ENCODE results near the gene SPATA25. TPM values are rescaled to one million over a fixed set of nuclear protein-coding genes. Genes with fewer than 3 reads are reported as not detected.

Gene SPATA25
- total RNA-seq, 1 experiment from 2014 or later = 0.40 TPM

DNA sequence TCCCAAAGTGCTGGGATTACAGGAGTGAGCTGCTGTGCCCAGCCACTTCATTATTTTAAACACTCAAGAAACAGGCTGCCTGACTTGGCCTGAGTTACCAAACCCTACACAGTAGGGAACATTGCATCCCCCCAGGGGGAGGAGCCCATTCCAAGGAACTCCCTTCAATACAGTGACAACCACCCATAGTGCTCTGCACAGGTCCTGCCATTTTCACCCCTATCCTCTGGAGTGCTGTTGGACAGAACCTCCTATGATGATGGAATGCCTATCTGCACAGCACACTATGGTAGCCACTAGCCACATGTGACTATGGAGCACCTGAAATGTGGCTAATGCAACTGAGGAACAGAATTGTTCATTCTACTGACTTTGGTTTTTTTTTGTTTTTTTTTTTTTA lies 42.0 kb downstream of the SPATA25 start:
- H3K9me2 ChIP-seq (replicated peaks; ENCODE audit: low read length) = no peaks in the 10 kb centered on the region
- no peaks in the 10 kb centered on the region for H3K27me3 ChIP-seq (ENCODE audit: low read length)
- H3K4me3 ChIP-seq (ENCODE audit: low read length) = no peak overlapping the region
- H3K9me3 ChIP-seq (ENCODE audit: low read length) = no peaks in the 10 kb centered on the region
- H2AFZ ChIP-seq (ENCODE audit: low read length) = no peak overlapping the region
- ATAC-seq = no peak
- BruUV-seq (replicated peaks) = no TSS peak
- no peaks in the 10 kb centered on the region for H3K79me2 ChIP-seq (ENCODE audit: low read length)
- ChIA-PET CTCF (no interaction called here), POLR2A (ENCODE audit: unreplicated experiment) (no interaction called here)
- no peaks in the 10 kb centered on the region for H3K4me1 ChIP-seq (ENCODE audit: insufficient read depth, low read length)
- TF ChIP-seq, protein P1, sequence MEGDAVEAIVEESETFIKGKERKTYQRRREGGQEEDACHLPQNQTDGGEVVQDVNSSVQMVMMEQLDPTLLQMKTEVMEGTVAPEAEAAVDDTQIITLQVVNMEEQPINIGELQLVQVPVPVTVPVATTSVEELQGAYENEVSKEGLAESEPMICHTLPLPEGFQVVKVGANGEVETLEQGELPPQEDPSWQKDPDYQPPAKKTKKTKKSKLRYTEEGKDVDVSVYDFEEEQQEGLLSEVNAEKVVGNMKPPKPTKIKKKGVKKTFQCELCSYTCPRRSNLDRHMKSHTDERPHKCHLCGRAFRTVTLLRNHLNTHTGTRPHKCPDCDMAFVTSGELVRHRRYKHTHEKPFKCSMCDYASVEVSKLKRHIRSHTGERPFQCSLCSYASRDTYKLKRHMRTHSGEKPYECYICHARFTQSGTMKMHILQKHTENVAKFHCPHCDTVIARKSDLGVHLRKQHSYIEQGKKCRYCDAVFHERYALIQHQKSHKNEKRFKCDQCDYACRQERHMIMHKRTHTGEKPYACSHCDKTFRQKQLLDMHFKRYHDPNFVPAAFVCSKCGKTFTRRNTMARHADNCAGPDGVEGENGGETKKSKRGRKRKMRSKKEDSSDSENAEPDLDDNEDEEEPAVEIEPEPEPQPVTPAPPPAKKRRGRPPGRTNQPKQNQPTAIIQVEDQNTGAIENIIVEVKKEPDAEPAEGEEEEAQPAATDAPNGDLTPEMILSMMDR (conservative IDR thresholded peaks at IDR 0.05; ENCODE audit: low read depth, low read length) = no peak
- TF ChIP-seq EZH2 (IDR thresholded peaks at IDR 0.05; ENCODE audit: low read length, unreplicated experiment) (no peak), EZH2phosphoT487 (IDR thresholded peaks at IDR 0.05; ENCODE audit: borderline replicate concordance, low read length) (no peak)
- H3K36me3 ChIP-seq (ENCODE audit: low read depth, low read length) = peaks cover 33% of the 10 kb centered on the region
- H3K27ac ChIP-seq (ENCODE audit: low read length) = no peak overlapping the region
- intact Hi-C loops (cut with micrococcal nuclease) = no loop called here
- no peak overlapping the region for H3K4me2 ChIP-seq (ENCODE audit: low read length)
- no peaks in the 10 kb centered on the region for H3F3A ChIP-seq (ENCODE audit: low read length, unreplicated experiment)
- DNase-seq = no peak
- H3K9ac ChIP-seq (ENCODE audit: low read length) = no peak overlapping the region
- H4K20me1 ChIP-seq (ENCODE audit: low read length) = no peaks in the 10 kb centered on the region

DNA sequence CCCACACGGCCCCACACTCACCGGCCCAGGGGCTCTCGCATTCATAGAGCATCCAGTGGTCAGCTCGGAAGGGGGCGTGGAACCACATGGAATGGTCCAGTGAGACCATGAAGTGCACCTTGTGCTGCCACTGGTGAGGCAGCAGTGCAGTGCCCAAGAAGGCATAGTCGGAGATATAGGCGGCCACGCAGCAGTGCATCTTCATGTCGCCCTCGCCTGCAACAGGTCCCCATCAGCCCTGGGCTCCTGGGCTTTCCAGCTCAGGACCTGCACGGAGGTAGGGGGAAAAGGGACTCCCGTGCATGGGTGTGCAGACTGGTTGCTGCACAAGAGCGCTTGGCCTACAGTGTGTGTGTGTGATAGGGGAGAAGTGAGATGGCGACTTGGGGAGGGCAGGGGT lies 43.9 kb downstream of the SPATA25 start:
- peaks cover 33% of the 10 kb centered on the region for H3K36me3 ChIP-seq (ENCODE audit: low read depth, low read length)

DNA sequence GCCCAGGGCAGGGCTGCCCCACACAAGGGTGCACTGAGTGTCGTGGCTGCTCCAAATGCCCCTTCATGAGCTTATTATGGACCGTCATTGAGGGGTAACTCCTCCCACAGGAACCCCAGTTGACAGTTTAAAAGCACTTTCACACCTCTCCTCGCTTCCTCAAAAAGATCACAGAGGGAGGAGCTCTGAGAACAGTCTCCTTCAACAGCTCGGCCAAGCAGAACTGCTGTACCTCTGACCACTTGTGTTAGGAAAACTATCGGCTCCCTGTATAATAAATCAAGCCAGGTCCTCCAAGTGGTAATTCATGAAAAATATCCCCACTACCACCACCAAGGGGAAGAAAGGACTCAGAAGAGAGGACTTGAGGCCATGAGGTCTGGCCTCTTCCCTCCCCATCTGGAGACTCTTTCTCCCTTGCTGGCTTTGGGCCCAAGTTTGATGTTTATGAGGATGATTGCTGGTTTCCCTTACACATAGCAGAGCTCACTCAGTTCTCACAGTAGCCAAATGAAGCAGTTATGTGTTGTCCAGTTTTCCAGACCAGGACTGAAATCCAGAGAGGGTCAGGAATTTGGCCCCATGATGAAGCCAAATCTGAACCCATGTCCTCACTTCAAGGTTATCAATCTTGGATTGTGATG lies 45.1 kb downstream of the SPATA25 start:
- Histone ChIP-seq H3K79me2 (ENCODE audit: low read length) (peaks cover 2% of the 10 kb centered on the region; the same call in 1 of the 2 replicates), H3K27ac (ENCODE audit: low read length) (no peak overlapping the region), H3K9me3 (ENCODE audit: low read length) (no peaks in the 10 kb centered on the region), H3K9me2 (replicated peaks; ENCODE audit: low read length) (no peaks in the 10 kb centered on the region), H3F3A (ENCODE audit: low read length, unreplicated experiment) (no peaks in the 10 kb centered on the region), H3K4me3 (ENCODE audit: low read length) (no peak overlapping the region), H3K4me1 (ENCODE audit: insufficient read depth, low read length) (no peaks in the 10 kb centered on the region), H3K36me3 (ENCODE audit: low read depth, low read length) (peaks cover 33% of the 10 kb centered on the region), H2AFZ (ENCODE audit: low read length) (no peak overlapping the region), H3K9ac (ENCODE audit: low read length) (no peak overlapping the region), H3K27me3 (ENCODE audit: low read length) (no peaks in the 10 kb centered on the region), H4K20me1 (ENCODE audit: low read length) (no peaks in the 10 kb centered on the region), H3K4me2 (ENCODE audit: low read length) (no peak overlapping the region)
- TSS peak; percentile 20 for BruUV-seq (replicated peaks)
- ChIA-PET POLR2A (ENCODE audit: unreplicated experiment) (interaction anchor here (0.9 kb wide), 1 partner anchor 25 kb away, joined by 5 read pairs; no protein-coding TSS in a partner anchor), CTCF (no interaction called here)
- TF ChIP-seq EZH2phosphoT487 (IDR thresholded peaks at IDR 0.05; ENCODE audit: borderline replicate concordance, low read length) = no peak
- TF ChIP-seq, protein P1 (conservative IDR thresholded peaks at IDR 0.05; ENCODE audit: low read depth, low read length) = no peak
- DNase-seq (no peak), ATAC-seq (peak; percentile 26)
- intact Hi-C loops (cut with micrococcal nuclease) = no loop called here

More for the DNA sequence above, 43.9 kb downstream of the SPATA25 start:
- no peaks in the 10 kb centered on the region for H3K79me2 ChIP-seq (ENCODE audit: low read length)
- H3K4me1 ChIP-seq (ENCODE audit: insufficient read depth, low read length) = no peaks in the 10 kb centered on the region
- H4K20me1 ChIP-seq (ENCODE audit: low read length) = no peaks in the 10 kb centered on the region
- no TSS peak for BruUV-seq (replicated peaks)
- no peak overlapping the region for H3K4me2 ChIP-seq (ENCODE audit: low read length)
- no peaks in the 10 kb centered on the region for H3K9me2 ChIP-seq (replicated peaks; ENCODE audit: low read length)
- CTCF ChIA-PET = no interaction called here
- POLR2A ChIA-PET (ENCODE audit: unreplicated experiment) = no interaction called here
- intact Hi-C loops (cut with micrococcal nuclease) = no loop called here
- H3K9ac ChIP-seq (ENCODE audit: low read length) = no peak overlapping the region
- no peaks in the 10 kb centered on the region for H3K9me3 ChIP-seq (ENCODE audit: low read length)
- DNase-seq = no peak
- no peaks in the 10 kb centered on the region for H3F3A ChIP-seq (ENCODE audit: low read length, unreplicated experiment)
- no peaks in the 10 kb centered on the region for H3K27me3 ChIP-seq (ENCODE audit: low read length)
- H3K4me3 ChIP-seq (ENCODE audit: low read length) = no peak overlapping the region
- no peak overlapping the region for H2AFZ ChIP-seq (ENCODE audit: low read length)
- TF ChIP-seq EZH2 (IDR thresholded peaks at IDR 0.05; ENCODE audit: low read length, unreplicated experiment) (no peak), EZH2phosphoT487 (IDR thresholded peaks at IDR 0.05; ENCODE audit: borderline replicate concordance, low read length) (no peak)
- no peak overlapping the region for H3K27ac ChIP-seq (ENCODE audit: low read length)
- ATAC-seq = no peak
